GM12864 (cell line): ENCODE data around the gene TICRR.

Source experiments
- DNase-seq: peaks from one replicate; pipeline ENCODE4 v3.0.0-alpha.2; 2011; ENCODE audit warnings: low read depth
- H3K4me3 ChIP-seq: 2 replicates; pipeline ENCODE4 v1.5.1; 2011; ENCODE audit warnings: mild to moderate bottlenecking, low read depth, low read length, control low read depth
- TF ChIP-seq, protein P1 (sequence below): IDR thresholded peaks from 2 replicates; pipeline ENCODE4 v1.5.1; 2011; ENCODE audit warnings: low read depth, mild to moderate bottlenecking, moderate library complexity, low read length, control low read depth, inconsistent platforms; ENCODE audit errors: missing control alignments

TICRR gene

GRCh38 chr15:89628301-89628700, 53.0 kb downstream of the TICRR start:
- TF ChIP-seq, protein P1, sequence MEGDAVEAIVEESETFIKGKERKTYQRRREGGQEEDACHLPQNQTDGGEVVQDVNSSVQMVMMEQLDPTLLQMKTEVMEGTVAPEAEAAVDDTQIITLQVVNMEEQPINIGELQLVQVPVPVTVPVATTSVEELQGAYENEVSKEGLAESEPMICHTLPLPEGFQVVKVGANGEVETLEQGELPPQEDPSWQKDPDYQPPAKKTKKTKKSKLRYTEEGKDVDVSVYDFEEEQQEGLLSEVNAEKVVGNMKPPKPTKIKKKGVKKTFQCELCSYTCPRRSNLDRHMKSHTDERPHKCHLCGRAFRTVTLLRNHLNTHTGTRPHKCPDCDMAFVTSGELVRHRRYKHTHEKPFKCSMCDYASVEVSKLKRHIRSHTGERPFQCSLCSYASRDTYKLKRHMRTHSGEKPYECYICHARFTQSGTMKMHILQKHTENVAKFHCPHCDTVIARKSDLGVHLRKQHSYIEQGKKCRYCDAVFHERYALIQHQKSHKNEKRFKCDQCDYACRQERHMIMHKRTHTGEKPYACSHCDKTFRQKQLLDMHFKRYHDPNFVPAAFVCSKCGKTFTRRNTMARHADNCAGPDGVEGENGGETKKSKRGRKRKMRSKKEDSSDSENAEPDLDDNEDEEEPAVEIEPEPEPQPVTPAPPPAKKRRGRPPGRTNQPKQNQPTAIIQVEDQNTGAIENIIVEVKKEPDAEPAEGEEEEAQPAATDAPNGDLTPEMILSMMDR = no peak
- no peak overlapping the region for H3K4me3 ChIP-seq
- DNase-seq = no peak

DNA sequence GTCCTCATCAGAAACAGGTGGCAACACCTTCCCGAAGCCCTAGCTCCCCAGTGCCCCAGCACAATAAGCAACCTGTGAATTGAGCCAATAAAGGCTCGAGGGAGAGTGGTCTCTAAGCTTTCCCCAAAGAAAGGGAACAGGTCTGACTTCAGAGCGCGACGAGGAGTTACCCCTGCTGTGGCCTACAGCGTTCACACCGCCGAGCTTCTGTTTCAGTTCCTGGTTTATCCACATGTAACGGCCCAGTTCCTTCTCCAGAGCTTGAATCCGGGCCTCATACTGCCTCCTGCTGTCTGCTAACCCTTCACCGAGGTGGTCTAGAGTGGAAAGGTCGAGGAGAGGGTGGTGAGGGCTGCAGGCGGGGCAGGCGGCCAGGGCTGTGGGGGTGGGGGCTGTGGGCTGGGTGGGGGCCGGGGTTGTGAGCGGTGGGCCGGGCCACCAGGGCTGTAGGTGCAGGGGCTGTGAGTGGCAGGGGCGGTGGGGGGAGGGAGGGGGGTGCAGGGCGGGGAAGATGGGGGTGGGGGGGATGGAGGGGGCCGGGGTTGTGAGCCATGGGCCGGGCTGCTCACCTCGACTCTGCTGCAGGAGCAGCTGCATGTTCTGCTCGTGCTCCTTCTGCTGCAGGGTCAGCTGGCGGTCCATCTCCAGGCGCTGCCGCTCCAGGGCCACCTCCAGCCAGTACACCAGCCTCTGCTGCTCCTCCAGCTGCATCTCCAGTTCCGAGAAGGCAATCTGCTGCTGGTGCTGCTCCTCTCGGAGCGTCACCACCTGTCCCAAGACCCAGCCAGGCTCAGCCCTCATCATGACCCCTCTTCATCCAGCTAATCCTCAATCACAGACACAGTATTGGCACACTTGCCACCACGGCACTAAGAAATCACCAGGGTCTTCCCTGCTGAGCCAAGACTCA, 53.8 kb downstream of the TICRR start:
- DNase-seq = no peak
- no peak overlapping the region for H3K4me3 ChIP-seq
- TF ChIP-seq, protein P1 = no peak

GRCh38 chr15:89629829-89630228, 54.6 kb downstream of the TICRR start:
- TF ChIP-seq, protein P1 = no peak
- DNase-seq = no peak
- no peak overlapping the region for H3K4me3 ChIP-seq

DNA sequence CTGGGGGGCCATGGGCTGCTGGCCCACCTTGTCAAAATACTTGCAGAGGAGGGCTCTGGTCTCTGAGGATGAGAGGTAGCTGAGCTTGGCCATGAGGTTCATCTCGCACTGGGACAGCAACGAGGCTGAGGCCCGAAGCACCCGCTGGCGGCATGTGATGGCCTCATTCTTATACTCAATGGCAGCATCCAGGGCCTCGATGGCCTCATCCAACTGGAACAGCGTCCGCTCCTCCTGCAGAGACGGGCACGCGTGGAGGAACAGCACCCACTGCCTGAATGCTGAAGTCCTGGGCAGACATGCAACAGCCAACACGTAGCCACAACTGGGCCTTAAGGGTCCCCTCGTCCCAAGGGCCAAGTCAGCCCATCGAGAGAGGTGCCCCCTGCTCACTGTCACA, 55.0 kb downstream of the TICRR start:
- H3K4me3 ChIP-seq = no peak overlapping the region
- DNase-seq = no peak
- TF ChIP-seq, protein P1 = no peak

DNA sequence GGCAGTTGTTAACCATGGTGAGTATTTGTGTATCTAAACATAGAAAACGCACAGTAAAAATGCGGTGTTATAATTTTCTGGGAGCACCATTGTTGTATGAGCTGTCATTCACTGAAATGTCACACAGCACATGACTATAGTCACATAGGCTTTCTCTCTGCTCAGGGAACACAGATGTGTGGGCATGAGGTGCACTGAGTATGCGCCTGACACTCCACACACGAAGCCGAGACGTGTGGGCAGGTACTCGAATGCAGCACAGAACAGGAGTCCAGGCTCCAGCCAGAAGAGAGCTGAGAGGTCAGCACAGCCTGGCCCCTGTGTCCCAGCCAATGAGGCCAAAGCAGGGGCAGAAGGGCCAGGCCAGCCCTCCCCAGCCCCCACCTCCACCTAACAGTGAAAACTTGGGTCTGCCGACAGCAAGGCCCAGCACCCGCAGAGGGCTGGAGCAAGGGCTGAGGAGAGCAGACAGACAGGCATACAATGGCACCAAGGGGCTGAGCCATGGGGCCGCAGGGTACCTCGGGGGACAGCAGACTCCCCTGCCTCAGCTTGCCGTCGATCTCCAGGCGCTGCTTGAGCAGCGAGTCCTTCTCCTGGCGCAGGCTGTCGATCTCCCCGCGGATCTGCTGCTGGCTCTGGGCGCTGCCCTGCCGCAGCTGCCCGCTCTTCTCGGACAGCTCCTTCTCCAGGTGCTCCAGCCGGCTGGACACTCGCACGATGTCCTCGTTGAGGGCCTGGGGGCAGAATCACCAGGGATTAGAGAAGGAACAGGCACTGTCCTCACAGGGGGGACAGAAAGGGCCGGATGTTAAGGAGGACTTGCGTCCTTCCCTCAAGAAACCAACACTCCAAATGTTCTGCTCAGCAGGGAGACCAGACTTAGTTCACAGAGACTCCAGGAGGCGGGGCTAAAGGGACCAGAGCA, 56.0 kb downstream of the TICRR start:
- DNase-seq = no peak
- TF ChIP-seq, protein P1 = no peak

GRCh38 chr15:89631902-89632264, 56.6 kb downstream of the TICRR start:
- TF ChIP-seq, protein P1 = no peak
- no peak for DNase-seq
- no peak overlapping the region for H3K4me3 ChIP-seq

More for the DNA sequence above, 56.0 kb downstream of the TICRR start:
- no peak overlapping the region for H3K4me3 ChIP-seq
